GM23338 (cell line): Measurements from ENCODE around the gene TCF7L1. TPM values are rescaled to one million over a fixed set of nuclear protein-coding genes. Genes with fewer than 3 reads are reported as not detected.

Experiments used
- ATAC-seq: fragments of 200-7000 bp; cut with Tn5 transposase; 3 replicates; pipeline ENCODE4 v1.9.1; 2020
- DNase-seq: peaks from one replicate; pipeline ENCODE4 v3.0.0-alpha.2; 2015; ENCODE audit warnings: low spot score
- H2AFZ ChIP-seq: fragments of 200-600 bp; sonication (generic); 2 replicates; pipeline ENCODE4 v1.8.0; 2016; ENCODE audit warnings: antibody characterized with exemption, mild to moderate bottlenecking, moderate library complexity
- H3F3A ChIP-seq: fragments of 200-600 bp; sonication (generic); replicated peaks from 2 replicates; pipeline ENCODE4 v1.8.0; 2017; ENCODE audit warnings: antibody characterized with exemption, mixed run types, low read depth
- H3K27ac ChIP-seq: fragments of 200-600 bp; sonication (generic); 2 replicates; pipeline ENCODE4 v1.6.1; 2016; ENCODE audit warnings: low read depth
- H3K27me3 ChIP-seq: fragments of 200-600 bp; sonication (generic); 2 replicates; pipeline ENCODE4 v1.8.0; 2016; ENCODE audit warnings: mild to moderate bottlenecking, mixed run types, moderate library complexity; ENCODE audit not compliant: insufficient read depth
- H3K36me3 ChIP-seq: fragments of 200-600 bp; sonication (generic); 2 replicates; pipeline ENCODE4 v1.8.0; 2016; ENCODE audit warnings: mild to moderate bottlenecking; ENCODE audit not compliant: insufficient read depth
- H3K4me1 ChIP-seq: fragments of 200-600 bp; sonication (generic); 2 replicates; pipeline ENCODE4 v1.8.0; 2016; ENCODE audit warnings: mild to moderate bottlenecking, moderate library complexity; ENCODE audit not compliant: insufficient read depth
- H3K4me2 ChIP-seq: fragments of 200-600 bp; sonication (generic); 2 replicates; pipeline ENCODE4 v1.7.1; 2017; ENCODE audit warnings: mixed run types
- H3K4me3 ChIP-seq: fragments of 200-600 bp; sonication (generic); 2 replicates; pipeline ENCODE4 v1.6.1; 2016; ENCODE audit warnings: mixed run types
- H3K79me2 ChIP-seq: fragments of 200-600 bp; sonication (generic); replicated peaks from 2 replicates; pipeline ENCODE4 v1.8.0; 2017; ENCODE audit warnings: mild to moderate bottlenecking; ENCODE audit not compliant: insufficient read depth
- H3K9me2 ChIP-seq: fragments of 200-600 bp; sonication (generic); 2 replicates; pipeline ENCODE4 v1.8.0; 2017; ENCODE audit not compliant: insufficient read depth
- H4K20me1 ChIP-seq: fragments of 200-600 bp; sonication (generic); replicated peaks from 2 replicates; pipeline ENCODE4 v1.8.0; 2017; ENCODE audit warnings: mild to moderate bottlenecking; ENCODE audit not compliant: insufficient read depth
- H3K27ac Mint-ChIP-seq: 2 replicates; pipeline ENCODE4 v1.8.0; 2020; ENCODE audit warnings: inconsistent platforms, mild to moderate bottlenecking, moderate library complexity, mixed read lengths
- H3K27me3 Mint-ChIP-seq: 3 replicates; pipeline ENCODE4 v1.8.0; 2022; ENCODE audit warnings: low read depth, mild to moderate bottlenecking, moderate library complexity, mixed read lengths, inconsistent platforms; ENCODE audit not compliant: insufficient read depth, poor library complexity
- H3K36me3 Mint-ChIP-seq: 3 replicates; pipeline ENCODE4 v1.8.0; 2021; ENCODE audit warnings: low read depth, mild to moderate bottlenecking, inconsistent platforms, moderate library complexity, mixed read lengths
- H3K4me1 Mint-ChIP-seq: 3 replicates; pipeline ENCODE4 v1.8.0; 2020; ENCODE audit warnings: mild to moderate bottlenecking, inconsistent platforms, mixed read lengths
- H3K4me3 Mint-ChIP-seq: 3 replicates; pipeline ENCODE4 v1.8.0; 2021; ENCODE audit warnings: moderate library complexity, mild to moderate bottlenecking, inconsistent platforms, mixed read lengths
- H3K9me3 Mint-ChIP-seq: 3 replicates; pipeline ENCODE4 v1.8.0; 2020; ENCODE audit warnings: moderate library complexity, mild to moderate bottlenecking, inconsistent platforms, mixed read lengths
- CREB1 ChIP-seq: fragments of 250-450 bp; sonication (Bioruptor Pico); IDR thresholded peaks from 2 replicates; pipeline ENCODE4 v1.5.0; 2020; ENCODE audit warnings: low read depth, mild to moderate bottlenecking, moderate library complexity
- CTCF ChIP-seq, 2 experiments: fragments of 200-600 bp in 1 of 2; sonication (generic) in 1 of 2; conservative IDR thresholded peaks; 2 replicates each; pipeline versions ENCODE4 v1.5.1 to v1.6.1; 2016 to 2017; ENCODE audit warnings: antibody characterized with exemption in 2 of 2, low read depth in 2 of 2, mild to moderate bottlenecking in 2 of 2, moderate library complexity in 1 of 2
- EZH2 ChIP-seq: fragments of 200-600 bp; sonication (generic); IDR thresholded peaks from one replicate; pipeline ENCODE4 v1.8.0; 2017; ENCODE audit warnings: antibody characterized with exemption, mild to moderate bottlenecking, low read depth; ENCODE audit not compliant: unreplicated experiment
- EZH2phosphoT487 ChIP-seq: fragments of 200-600 bp; sonication (generic); IDR thresholded peaks from one replicate; pipeline ENCODE4 v1.8.1; 2018; ENCODE audit warnings: antibody characterized with exemption; ENCODE audit not compliant: unreplicated experiment
- STAT1 ChIP-seq: IDR thresholded peaks from one replicate; pipeline ENCODE4 v1.6.1; 2016; ENCODE audit warnings: antibody characterized with exemption; ENCODE audit not compliant: unreplicated experiment
- ZNF114 ChIP-seq: fragments of 250-450 bp; sonication (Bioruptor Pico); IDR thresholded peaks from 2 replicates; pipeline ENCODE4 v1.5.0; 2020; ENCODE audit warnings: mild to moderate bottlenecking, moderate library complexity
- ZNF462 ChIP-seq: fragments of 250-450 bp; sonication (Bioruptor Pico); IDR thresholded peaks from 2 replicates; pipeline ENCODE4 v1.5.0; 2020; ENCODE audit warnings: mild to moderate bottlenecking, moderate library complexity
- polyA plus RNA-seq: library from polyadenylated mRNA; unstranded; fragments of >200 nt; fragmentation: Nextera tagmentation; extraction: Ambion mirVana; gene quantifications from 2 replicates; pipeline ENCODE4 v1.2.1, GENCODE V29; 2016
- total RNA-seq: library from RNA; depleted of rRNA; stranded (reverse); fragments of >200 nt; shearing (Covaris generic); gene quantifications from 2 replicates; pipeline ENCODE4 v1.2.3, GENCODE V29; 2014

Gene TCF7L1
- total and polyA plus RNA-seq, 2 experiments from 2014 or later, result 47.3 to 101 TPM

- TF ChIP-seq ZNF462 (CRISPR knock-in tag), result no peak
- no peak for TF ChIP-seq EZH2phosphoT487
- no peak for TF ChIP-seq CREB1 (CRISPR knock-in tag)
- no peak for TF ChIP-seq STAT1
- no peak for TF ChIP-seq EZH2
These were observed 41.4 kb upstream of the TCF7L1 start (continued) for GRCh38 chr2:85091838-85092237.

- no peak overlapping the region for H3K27ac ChIP-seq
- H3K27me3 ChIP-seq, result no peaks in the 10 kb centered on the region
- no peaks in the 10 kb centered on the region for H3K9me2 ChIP-seq
- Mint-ChIP-seq H3K36me3 (peaks cover 12% of the 10 kb centered on the region; the same call in 2 of the 3 replicates), H3K27ac (no peak overlapping the region), H3K4me3 (no peak overlapping the region), H3K27me3 (peaks cover 4% of the 10 kb centered on the region), H3K9me3 (peaks cover 14% of the 10 kb centered on the region), H3K4me1 (peaks cover 10% of the 10 kb centered on the region; the same call in 2 of the 3 replicates)
- no peak overlapping the region for H3K4me3 ChIP-seq
- TF ChIP-seq CTCF (conservative IDR thresholded peaks at IDR 0.05; ENCODE audit: low read depth in 2 of 2) (no peak), STAT1 (no peak), ZNF114 (CRISPR knock-in tag) (no peak), EZH2phosphoT487 (no peak)
- no peaks in the 10 kb centered on the region for H4K20me1 ChIP-seq
- H3F3A ChIP-seq, result no peaks in the 10 kb centered on the region
- no peak for ATAC-seq
- no peaks in the 10 kb centered on the region for H3K36me3 ChIP-seq
- DNase-seq, result no peak
- no peaks in the 10 kb centered on the region for H3K79me2 ChIP-seq
- no peak overlapping the region for H2AFZ ChIP-seq
- peaks cover 4% of the 10 kb centered on the region; the same call in 1 of the 2 replicates for H3K4me1 ChIP-seq
- H3K4me2 ChIP-seq, result no peak overlapping the region
These were observed 38.1 kb upstream of the TCF7L1 start for GRCh38 chr2:85095094-85095493.
